HG03457 (cell line): ENCODE data around the gene GPC6.

ENCODE experiments used
- ATAC-seq: cut with Tn5 transposase; IDR thresholded peaks from one replicate; pipeline ENCODE4 v1.9.1; 2021; ENCODE audit warnings: moderate number of reproducible peaks; ENCODE audit not compliant: unreplicated experiment

The GPC6 gene

GRCh38 chr13:93368718-93369117 lies 142.1 kb downstream of the GPC6 start:
- no peak for ATAC-seq

GRCh38 chr13:93372856-93373255 lies 146.2 kb downstream of the GPC6 start:
- ATAC-seq: no peak

GRCh38 chr13:93375491-93375890 lies 148.9 kb downstream of the GPC6 start:
- ATAC-seq: no peak

- no peak for ATAC-seq
Measured at GRCh38 chr13:93377196-93377595, 150.6 kb downstream of the GPC6 start.

GRCh38 chr13:93378184-93378583 lies 151.6 kb downstream of the GPC6 start:
- ATAC-seq: no peak

- ATAC-seq: no peak
Measured at GRCh38 chr13:93386116-93386515, 159.5 kb downstream of the GPC6 start.

GRCh38 chr13:93388701-93389100 lies 162.1 kb downstream of the GPC6 start:
- ATAC-seq: no peak

- ATAC-seq: no peak
Measured at GRCh38 chr13:93397619-93398018, 171.0 kb downstream of the GPC6 start.

GRCh38 chr13:93398167-93399035 lies 171.8 kb downstream of the GPC6 start:
- no peak for ATAC-seq

GRCh38 chr13:93399212-93399611 lies 172.6 kb downstream of the GPC6 start:
- no peak for ATAC-seq

- no peak for ATAC-seq
Measured at GRCh38 chr13:93406136-93406535, 179.5 kb downstream of the GPC6 start.

- ATAC-seq: no peak
Measured at GRCh38 chr13:93407551-93407950, 180.9 kb downstream of the GPC6 start.

GRCh38 chr13:93409001-93409400 lies 182.4 kb downstream of the GPC6 start:
- ATAC-seq: no peak

GRCh38 chr13:93409816-93410215 lies 183.2 kb downstream of the GPC6 start:
- ATAC-seq: no peak

GRCh38 chr13:93411186-93411680 lies 184.6 kb downstream of the GPC6 start:
- no peak for ATAC-seq

- ATAC-seq: no peak
Measured at GRCh38 chr13:93412676-93413075, 186.1 kb downstream of the GPC6 start.

- ATAC-seq: no peak
Measured at GRCh38 chr13:93413972-93414717, 187.5 kb downstream of the GPC6 start.

- no peak for ATAC-seq
Measured at GRCh38 chr13:93416736-93417355, 190.2 kb downstream of the GPC6 start.

GRCh38 chr13:93418398-93418797 lies 191.8 kb downstream of the GPC6 start:
- ATAC-seq: no peak

GRCh38 chr13:93420206-93420605 lies 193.6 kb downstream of the GPC6 start:
- no peak for ATAC-seq

- no peak for ATAC-seq
Measured at GRCh38 chr13:93420887-93421286, 194.3 kb downstream of the GPC6 start.
